H1 (cell line): ENCODE measurements around the gene ANKRD12. TPM values are rescaled to one million over a fixed set of nuclear protein-coding genes. Genes with fewer than 3 reads are reported as not detected.

Source experiments
- CTCF ChIA-PET: fragments of 300-600 bp; sonication (Branson Sonifier 250); formaldehyde crosslinking; loops from one replicate; lab custom pipeline; 2021; ENCODE audit not compliant: partially characterized antibody; lab: Charles Lee
- POLR2A ChIA-PET: fragments of 300-600 bp; sonication (Branson Sonifier 250); formaldehyde crosslinking; loops from one replicate; lab custom pipeline; 2021; ENCODE audit warnings: inconsistent platforms; ENCODE audit not compliant: partially characterized antibody; lab: Charles Lee
- DNase-seq, 2 experiments: peaks; one replicate each; pipeline versions ENCODE4 v3.0.0 to v3.0.0-alpha.2; 2010 to 2022; ENCODE audit warnings: low spot score in 2 of 2, low read depth in 1 of 2, mixed read lengths in 1 of 2
- FAIRE-seq: peaks from 2 replicates; lab custom pipeline; 2011; peaks lifted over from hg19 to GRCh38; lab: Jason Lieb, UNC
- H2AFZ ChIP-seq: 2 replicates; pipeline ENCODE4 v1.8.1; 2012; ENCODE audit warnings: low read length, inconsistent platforms
- H2AK5ac ChIP-seq: 2 replicates; pipeline ENCODE4 v1.6.1; 2013; ENCODE audit warnings: low read depth, low read length
- H2BK120ac ChIP-seq: replicated peaks from 2 replicates; pipeline ENCODE3; 2013; ENCODE audit warnings: low read depth, low read length, inconsistent platforms
- H2BK12ac ChIP-seq: 2 replicates; pipeline ENCODE4 v1.6.1; 2013; ENCODE audit warnings: low read depth, low read length
- H2BK15ac ChIP-seq: 2 replicates; pipeline ENCODE4 v1.6.1; 2013; ENCODE audit warnings: low read length
- H2BK20ac ChIP-seq: 2 replicates; pipeline ENCODE4 v1.6.1; 2013; ENCODE audit warnings: low read length
- H2BK5ac ChIP-seq: 2 replicates; pipeline ENCODE4 v1.6.1; 2013; ENCODE audit warnings: low read depth, low read length
- H3K14ac ChIP-seq: 2 replicates; pipeline ENCODE4 v1.6.1; 2013; ENCODE audit warnings: inconsistent platforms; ENCODE audit not compliant: insufficient read length
- H3K18ac ChIP-seq: 2 replicates; pipeline ENCODE4 v1.6.1; 2013; ENCODE audit warnings: low read length; ENCODE audit errors: extremely low read depth
- H3K23ac ChIP-seq: 2 replicates; pipeline ENCODE4 v1.6.1; 2013; ENCODE audit warnings: inconsistent platforms; ENCODE audit not compliant: insufficient read length
- H3K23me2 ChIP-seq: 2 replicates; pipeline ENCODE4 v1.6.1; 2013; ENCODE audit warnings: low read depth, low read length
- H3K27ac ChIP-seq: 2 replicates; pipeline ENCODE4 v1.6.1; 2011; ENCODE audit warnings: low read depth, low read length, inconsistent platforms
- H3K27me3 ChIP-seq, 4 experiments: replicated peaks in 1 of 4; 1 replicate in 1 of 4; 2 replicates in 3 of 4; pipeline versions ENCODE4 v1.6.1 to v1.8.1; 2011 to 2013; ENCODE audit warnings: low read length in 3 of 4, mild to moderate bottlenecking in 3 of 4, inconsistent platforms in 2 of 4, mixed read lengths in 2 of 4, moderate library complexity in 1 of 4; ENCODE audit not compliant: control insufficient read depth in 3 of 4, insufficient read depth in 3 of 4; ENCODE audit errors: extremely low read depth in 1 of 4
- H3K36me3 ChIP-seq, 4 experiments: 2 replicates each; pipeline versions ENCODE4 v1.6.1 to v1.8.1; 2011 to 2013; ENCODE audit warnings: mild to moderate bottlenecking in 4 of 4, low read length in 3 of 4, moderate library complexity in 2 of 4, control low read depth in 1 of 4, inconsistent platforms in 1 of 4; ENCODE audit not compliant: insufficient read depth in 4 of 4, control insufficient read depth in 2 of 4
- H3K4ac ChIP-seq: replicated peaks from 2 replicates; pipeline ENCODE3; 2013; ENCODE audit warnings: low read length, low read depth, mixed read lengths, inconsistent platforms; ENCODE audit not compliant: insufficient read length
- H3K4me1 ChIP-seq, 4 experiments: replicated peaks in 1 of 4; 1 replicate in 1 of 4; 2 replicates in 3 of 4; pipeline versions ENCODE4 v1.6.1 to v1.8.1; 2011 to 2013; ENCODE audit warnings: low read length in 3 of 4, inconsistent platforms in 2 of 4, mixed read lengths in 1 of 4; ENCODE audit not compliant: insufficient read depth in 4 of 4, control insufficient read depth in 3 of 4
- H3K4me2 ChIP-seq, 2 experiments: 2 replicates each; pipeline versions ENCODE4 v1.6.1 to v1.8.1; 2011 to 2013; ENCODE audit warnings: low read depth in 2 of 2, low read length in 2 of 2, control low read depth in 1 of 2, inconsistent platforms in 1 of 2, mild to moderate bottlenecking in 1 of 2; ENCODE audit not compliant: insufficient read depth in 1 of 2
- H3K4me3 ChIP-seq, 4 experiments: fragments of 200-600, 300-600 bp in 1 of 4; sonication (generic), shearing (Covaris generic), sonication (Bioruptor Twin) in 1 of 4; 2 replicates each; pipeline versions ENCODE4 v1.5.1 to v1.8.1; 2011 to 2016; ENCODE audit warnings: low read length in 4 of 4, low read depth in 3 of 4, control low read depth in 2 of 4, inconsistent platforms in 2 of 4, mild to moderate bottlenecking in 2 of 4, mixed read lengths in 1 of 4, moderate library complexity in 1 of 4; ENCODE audit not compliant: insufficient read depth in 2 of 4; ENCODE audit errors: extremely low read depth in 1 of 4
- H3K56ac ChIP-seq: replicated peaks from 2 replicates; pipeline ENCODE3; 2013; ENCODE audit warnings: low read depth, mild to moderate bottlenecking, mixed read lengths, low read length, inconsistent platforms; ENCODE audit not compliant: insufficient read length
- H3K79me1 ChIP-seq: 2 replicates; pipeline ENCODE4 v1.6.1; 2013; ENCODE audit warnings: low read depth, low read length, control low read depth
- H3K79me2 ChIP-seq, 2 experiments: 2 replicates each; pipeline versions ENCODE4 v1.6.1 to v1.8.1; 2012 to 2013; ENCODE audit warnings: low read length in 2 of 2, mild to moderate bottlenecking in 2 of 2, inconsistent platforms in 1 of 2; ENCODE audit not compliant: insufficient read depth in 2 of 2, control insufficient read depth in 1 of 2
- H3K9ac ChIP-seq, 4 experiments: replicated peaks in 1 of 4; 1 replicate in 1 of 4; 2 replicates in 3 of 4; pipeline versions ENCODE4 v1.6.1 to v1.8.1; 2011 to 2013; ENCODE audit warnings: low read depth in 3 of 4, low read length in 3 of 4, control low read depth in 2 of 4, mild to moderate bottlenecking in 2 of 4, moderate library complexity in 2 of 4, inconsistent platforms in 1 of 4; ENCODE audit errors: extremely low read depth in 1 of 4
- H3K9me3 ChIP-seq, 2 experiments: 2 replicates each; pipeline versions ENCODE4 v1.6.1 to v1.8.1; 2012 to 2013; ENCODE audit warnings: mild to moderate bottlenecking in 2 of 2, moderate library complexity in 2 of 2, control low read depth in 1 of 2, inconsistent platforms in 1 of 2, low read depth in 1 of 2, low read length in 1 of 2, mixed read lengths in 1 of 2; ENCODE audit not compliant: insufficient read depth in 2 of 2
- H4K20me1 ChIP-seq, 2 experiments: replicated peaks in 1 of 2; 2 replicates each; pipeline versions ENCODE3 to v1.8.1; 2011 to 2013; ENCODE audit warnings: inconsistent platforms in 2 of 2, low read length in 2 of 2, mild to moderate bottlenecking in 1 of 2; ENCODE audit not compliant: insufficient read depth in 2 of 2, control insufficient read depth in 1 of 2
- H4K5ac ChIP-seq: 2 replicates; pipeline ENCODE4 v1.6.1; 2013; ENCODE audit warnings: low read length, low read depth, mixed read lengths, inconsistent platforms; ENCODE audit not compliant: insufficient read length
- H4K8ac ChIP-seq: 2 replicates; pipeline ENCODE4 v1.8.0; 2013; ENCODE audit warnings: mild to moderate bottlenecking, moderate library complexity, low read length, inconsistent platforms; ENCODE audit not compliant: insufficient read depth; ENCODE audit errors: extremely low read depth
- H4K91ac ChIP-seq: replicated peaks from 2 replicates; pipeline ENCODE3; 2013; ENCODE audit warnings: low read length, mixed read lengths, inconsistent platforms; ENCODE audit not compliant: insufficient read length
- ASH2L ChIP-seq: fragments of 200-600, 300-600 bp; sonication (generic); IDR thresholded peaks from one replicate; pipeline ENCODE4 v1.7.1; 2017; ENCODE audit warnings: low read length
- ATF3 ChIP-seq: IDR thresholded peaks from 2 replicates; pipeline ENCODE4 v1.6.1; 2011; ENCODE audit warnings: low read depth, mild to moderate bottlenecking, low read length; ENCODE audit not compliant: insufficient read depth
- EGR1 ChIP-seq: IDR thresholded peaks from 2 replicates; pipeline ENCODE4 v1.6.1; 2011; ENCODE audit warnings: low read depth, low read length, borderline replicate concordance
- GTF2F1 ChIP-seq: IDR thresholded peaks from 2 replicates; pipeline ENCODE4 v1.6.1; 2012; ENCODE audit warnings: low read depth, low read length, improper control_type of control experiment, borderline replicate concordance
- KDM5A ChIP-seq: fragments of 200-600 bp; IDR thresholded peaks from 2 replicates; pipeline ENCODE4 v1.7.1; 2012; ENCODE audit warnings: mild to moderate bottlenecking, low read length, inconsistent platforms, mixed read lengths
- MAFK ChIP-seq: IDR thresholded peaks from 2 replicates; pipeline ENCODE4 v1.6.1; 2012; ENCODE audit warnings: low read depth, mild to moderate bottlenecking, improper control_type of control experiment, low read length
- MAX ChIP-seq: IDR thresholded peaks from 2 replicates; pipeline ENCODE4 v1.6.1; 2012; ENCODE audit warnings: inconsistent platforms
- POLR2A ChIP-seq, 2 experiments: IDR thresholded peaks; 1 replicate in 1 of 2; 2 replicates in 1 of 2; pipeline ENCODE4 v1.6.1; 2011; ENCODE audit warnings: low read depth in 2 of 2, low read length in 2 of 2, mild to moderate bottlenecking in 2 of 2; ENCODE audit errors: control extremely low read depth in 1 of 2
- SIRT6 ChIP-seq: IDR thresholded peaks from one replicate; pipeline ENCODE4 v1.7.1; 2012; ENCODE audit warnings: low read length, inconsistent platforms
- SP2 ChIP-seq: IDR thresholded peaks from 2 replicates; pipeline ENCODE4 v1.6.1; 2012; ENCODE audit warnings: mild to moderate bottlenecking, low read length, inconsistent platforms
- TAF7 ChIP-seq: optimal IDR thresholded peaks from 2 replicates; pipeline ENCODE3; 2011; ENCODE audit warnings: low read depth, mild to moderate bottlenecking, inconsistent platforms, low read length, moderate library complexity, borderline replicate concordance
- TBP ChIP-seq: IDR thresholded peaks from 2 replicates; pipeline ENCODE4 v1.6.1; 2011; ENCODE audit warnings: low read depth, low read length, improper control_type of control experiment
- YY1 ChIP-seq: IDR thresholded peaks from 2 replicates; pipeline ENCODE4 v1.6.1; 2011; ENCODE audit warnings: low read depth, mild to moderate bottlenecking, low read length
- WGBS, 2 experiments: shearing (Covaris generic) in 1 of 2; methylation state at CpG; one replicate each; pipeline versions ENCODE4 v1.1.6 to v1.1.7; 2013 to 2015; ENCODE audit warnings: low lambda C conversion rate in 2 of 2, mixed read lengths in 2 of 2, inconsistent platforms in 1 of 2, low coverage in 1 of 2, missing lambda C conversion rate in 1 of 2; ENCODE audit not compliant: insufficient replicate concordance in 2 of 2, insufficient coverage in 1 of 2, insufficient read length in 1 of 2; ENCODE audit errors: extremely low coverage in 1 of 2, missing lambda C conversion rate in 1 of 2; 5-methylcytosine and 5-hydroxymethylcytosine counted together
- polyA plus RNA-seq, 7 experiments: library from polyadenylated mRNA; depleted of rRNA in 3 of 7; stranded (reverse) in 5 of 7; unstranded in 2 of 7; fragments of >200 nt in 5 of 7; fragments of 200-250 nt in 2 of 7; gene quantifications; 1 replicate in 5 of 7; 2 replicates in 1 of 7; 4 replicates in 1 of 7; pipeline versions ENCODE4 v1.2.1 to v1.2.3, GENCODE V29; 2011 to 2013; ENCODE audit warnings: missing spikeins in 2 of 7, mixed read lengths in 2 of 7
- total RNA-seq: library from RNA; stranded (reverse); fragmentation: NEBNext Ultra II Directional; extraction: Animal tissue kit (Norgen Biotek cat#: 25700); gene quantifications from 2 replicates; pipeline ENCODE4 v1.2.1, GENCODE V29; 2021

The ANKRD12 gene
- total and polyA plus RNA-seq, 2 of the 8 experiments (the other 6 are each of a cell fraction or from before 2014, with no cell fraction given) = 2.6 to 37.9 TPM

- Histone ChIP-seq H3K23ac (no peak overlapping the region), H2BK120ac (no peak overlapping the region), H4K8ac (no peak overlapping the region), H3K9ac (no peak overlapping the region), H3K79me2 (0 out of 4 replicates have a peak, but pooled peaks cover 0 to under 1% of the 10 kb centered on the region in 2 experiments), H3K36me3 (0 out of 8 replicates have a peak, but pooled peaks cover 0 to 3% (median 0%) of the 10 kb centered on the region in 4 experiments), H3K79me1 (no peaks in the 10 kb centered on the region), H3K23me2 (no peaks in the 10 kb centered on the region), H2AK5ac (no peak overlapping the region), H3K4ac (no peak overlapping the region), H3K4me3 (no peak overlapping the region), H2BK5ac (no peak overlapping the region), H3K18ac (no peak overlapping the region), H4K20me1 (peaks cover 2% of the 10 kb centered on the region in 2 experiments), H2BK20ac (no peak overlapping the region), H2BK12ac (no peak overlapping the region), H2BK15ac (no peak overlapping the region), H3K14ac (no peak overlapping the region), H4K5ac (no peak overlapping the region), H3K27ac (no peak overlapping the region), H3K9me3 (no peaks in the 10 kb centered on the region), H3K27me3 (no peaks in the 10 kb centered on the region), H3K4me1 (no peaks in the 10 kb centered on the region), H3K4me2 (no peak overlapping the region), H3K56ac (no peak overlapping the region), H2AFZ (no peak overlapping the region), H4K91ac (no peak overlapping the region)
- ChIA-PET CTCF (interaction anchor here (1.6 to 1.8 kb wide), 2 partner anchors 12 to 29 kb away, joined by 3 to 4 read pairs; no protein-coding TSS in a partner anchor), POLR2A (interaction anchor here (0.7 kb wide), 1 partner anchor 8 kb away, joined by 3 read pairs; no protein-coding TSS in a partner anchor)
- FAIRE-seq (peak; percentile 36), DNase-seq (no peak)
- WGBS, 2 experiments = 90% methylated on average over 3 of the region's 3 CpGs; no CpG with 5 or more reads in 1 of the 2 experiments
- TF ChIP-seq SP2 (no peak), EGR1 (no peak), ATF3 (no peak), POLR2A (IDR thresholded peaks at IDR 0.05; ENCODE audit: control extremely low read depth in 1 of 2, low read depth in 2 of 2, low read length in 2 of 2) (no peak), SIRT6 (no peak), MAX (no peak), TAF7 (no peak), YY1 (no peak), KDM5A (no peak), GTF2F1 (no peak), TBP (no peak), MAFK (no peak), ASH2L (no peak)
Measured at GRCh38 chr18:9188359-9189231, 52.0 kb downstream of the ANKRD12 start.
